GF-D8 (cell line): ENCODE measurements around the gene CPN1.

Experiments
- DNase-seq: peaks from one replicate; lab custom pipeline; 2025; lab: John Stamatoyannopoulos, UW

Gene CPN1

DNA sequence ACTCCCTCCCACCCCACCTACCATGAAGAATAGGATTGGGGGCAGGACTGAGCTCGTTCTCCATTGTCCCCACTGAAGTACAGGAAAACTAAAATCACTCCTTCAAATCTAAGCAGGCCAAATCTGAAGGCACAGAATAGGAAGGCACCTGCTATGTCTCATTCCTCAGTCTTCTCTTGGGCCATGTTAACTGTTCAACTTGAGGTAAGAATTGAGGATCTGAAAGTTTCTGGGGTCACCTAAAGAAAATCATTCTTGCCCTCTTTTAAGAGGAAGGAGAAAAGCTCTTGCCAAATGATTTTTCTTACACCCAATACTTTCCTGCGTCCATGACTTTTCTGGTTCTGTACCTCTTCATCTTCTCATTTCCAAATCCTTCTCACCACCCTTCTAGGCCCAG lies 4.9 kb downstream of the CPN1 start:
- no peak for DNase-seq

DNA sequence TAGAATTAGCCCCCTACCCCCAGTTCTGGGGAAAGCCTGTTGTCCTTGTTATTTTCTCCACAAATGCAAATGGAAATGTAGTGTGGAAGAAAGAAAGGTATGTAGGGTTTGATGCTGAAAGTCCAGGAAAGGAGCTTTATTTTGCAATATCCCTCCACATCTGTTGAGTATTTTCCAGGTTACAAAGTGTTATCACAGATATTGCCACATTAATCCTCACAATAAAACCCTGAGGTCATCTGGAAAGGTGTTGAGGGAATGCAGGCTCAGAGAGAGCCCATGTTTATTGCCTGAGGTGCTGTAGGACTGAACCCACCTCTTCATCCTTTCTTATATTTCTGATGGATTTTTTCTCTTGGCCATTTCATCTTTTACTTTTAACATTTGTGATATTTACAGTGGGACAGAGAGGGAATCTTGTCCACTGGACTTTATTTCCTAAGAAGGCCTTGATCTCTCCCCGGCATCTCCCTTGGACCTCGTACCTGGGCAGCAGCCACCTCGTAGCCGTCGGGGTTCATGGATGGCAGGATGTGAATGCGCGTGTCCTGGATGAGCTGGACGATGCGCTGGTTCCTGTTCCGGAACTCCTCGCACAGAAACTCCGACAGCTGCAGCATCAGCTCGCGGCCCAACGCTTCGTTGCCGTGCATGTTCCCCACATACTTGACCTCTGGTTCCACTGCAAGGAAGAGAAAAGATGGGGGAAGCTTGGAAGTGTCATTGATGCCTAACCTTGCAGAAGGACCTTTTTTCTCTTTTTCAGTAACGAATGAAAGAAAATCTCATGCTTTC lies 6.0 kb downstream of the CPN1 start:
- DNase-seq: no peak

GRCh38 chr10:100072514-100072913 lies 9.2 kb downstream of the CPN1 start:
- no peak for DNase-seq

DNA sequence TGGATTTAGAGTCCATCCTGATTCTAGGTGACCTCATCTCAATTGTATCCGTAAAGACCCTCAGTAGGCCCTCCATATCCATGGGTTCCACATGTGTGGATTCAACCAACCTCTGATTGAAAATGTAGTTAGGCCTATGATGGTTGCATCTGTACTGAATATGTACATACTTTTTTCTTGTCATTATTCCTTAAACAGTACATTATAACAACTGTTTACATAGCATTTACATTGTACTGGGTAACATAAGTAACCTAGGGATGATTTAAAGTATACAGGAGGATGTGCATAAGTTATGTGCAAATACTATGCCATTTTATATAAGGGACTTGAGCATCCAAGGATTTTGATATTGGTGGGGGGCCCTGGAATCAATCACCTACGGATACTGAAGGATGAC lies 10.1 kb downstream of the CPN1 start:
- DNase-seq: no peak

GRCh38 chr10:100067466-100067865 lies 14.2 kb downstream of the CPN1 start:
- no peak for DNase-seq

DNA sequence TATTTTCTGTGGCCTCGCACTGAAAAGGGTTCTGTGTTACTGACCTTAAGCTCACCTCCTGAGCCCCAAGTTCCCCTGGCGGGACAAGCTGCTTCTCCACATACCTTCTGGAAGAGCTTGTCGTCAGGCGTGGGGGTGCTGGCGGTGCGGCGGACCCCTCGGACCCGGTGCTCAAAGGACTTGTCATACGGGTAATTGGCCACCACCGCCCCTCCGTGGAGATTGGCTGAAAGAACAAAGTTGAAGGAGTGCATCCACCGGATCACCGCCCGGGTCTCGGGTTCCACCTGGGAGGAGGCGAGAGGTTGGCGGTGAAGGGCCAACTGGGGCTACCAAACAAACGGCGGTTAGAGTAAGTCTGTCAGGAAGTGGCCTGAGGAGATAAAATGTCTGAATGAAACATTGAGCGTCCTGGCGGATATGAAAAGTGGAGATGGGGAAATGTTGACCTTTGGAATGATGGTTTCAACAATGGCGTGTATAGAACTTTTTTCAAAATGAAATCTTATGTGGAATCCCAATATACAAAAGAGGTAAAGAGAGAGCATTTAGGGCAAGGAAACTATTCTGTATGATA lies 16.5 kb downstream of the CPN1 start:
- no peak for DNase-seq

GRCh38 chr10:100061401-100061800 lies 20.3 kb downstream of the CPN1 start:
- DNase-seq: no peak

DNA sequence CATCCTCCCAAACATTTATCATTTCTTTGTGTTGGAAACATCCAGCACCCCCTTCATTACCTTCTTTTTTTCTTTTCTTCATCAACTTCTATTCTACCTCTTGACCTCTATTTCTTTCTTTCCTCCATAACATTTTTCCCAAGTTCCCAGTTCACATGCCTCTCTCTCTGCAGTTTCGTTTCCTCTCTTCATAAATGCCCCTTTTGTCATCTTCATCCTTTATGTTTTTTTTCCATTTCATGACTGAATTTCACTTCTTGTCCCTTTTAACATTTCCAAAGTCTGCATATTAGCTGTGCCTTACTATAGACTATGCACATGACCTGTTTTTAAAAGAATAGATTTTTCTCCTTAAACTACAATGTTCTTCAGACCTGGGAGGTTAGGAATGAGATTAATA lies 23.7 kb downstream of the CPN1 start:
- DNase-seq: no peak

- no peak for DNase-seq
Observed at GRCh38 chr10:100053686-100054460, 27.8 kb downstream of the CPN1 start.

- DNase-seq: peak; percentile 2
Observed at GRCh38 chr10:100046021-100046486, 35.6 kb downstream of the CPN1 start.

DNA sequence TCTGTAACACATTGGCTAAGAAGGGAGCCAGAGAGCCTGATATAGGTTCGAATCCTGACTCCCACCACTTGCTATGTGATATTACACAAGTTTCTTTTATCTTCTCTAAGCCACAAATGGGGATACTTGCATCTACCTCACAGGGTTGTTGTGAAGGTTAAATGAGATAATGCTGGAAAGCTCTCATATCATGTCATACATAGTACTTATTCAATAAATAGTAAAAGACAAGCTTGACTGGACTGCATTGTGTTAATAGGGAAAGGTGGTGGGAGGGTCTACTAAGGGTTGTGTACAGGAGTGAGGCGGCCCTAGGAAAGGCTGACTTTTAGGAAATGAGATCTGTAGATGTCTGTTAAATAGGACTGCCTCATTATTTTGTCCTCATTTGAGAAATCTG lies 36.1 kb downstream of the CPN1 start:
- no peak for DNase-seq

GRCh38 chr10:100043796-100044195 lies 37.9 kb downstream of the CPN1 start:
- no peak for DNase-seq

DNA sequence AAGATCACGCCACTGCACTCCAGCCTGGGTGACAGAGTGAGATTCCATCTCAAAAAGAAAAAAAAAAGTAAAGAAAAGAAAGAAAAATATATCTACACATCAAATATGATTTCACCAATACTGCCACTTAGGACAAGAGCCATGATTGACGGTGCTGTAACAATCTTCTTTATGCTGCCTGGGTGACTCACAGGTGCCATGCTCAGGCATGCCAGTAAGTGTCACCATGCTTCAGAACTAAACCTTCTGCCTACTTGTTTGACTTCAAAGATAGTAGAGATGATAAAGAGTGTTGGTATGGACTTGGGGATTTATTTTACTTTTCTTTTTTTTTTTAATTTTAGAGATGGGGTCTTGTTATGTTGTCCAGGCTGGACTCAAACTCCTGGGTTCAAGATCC lies 38.3 kb downstream of the CPN1 start:
- no peak for DNase-seq

GRCh38 chr10:100041306-100042002 lies 40.2 kb downstream of the CPN1 start:
- DNase-seq: no peak

DNA sequence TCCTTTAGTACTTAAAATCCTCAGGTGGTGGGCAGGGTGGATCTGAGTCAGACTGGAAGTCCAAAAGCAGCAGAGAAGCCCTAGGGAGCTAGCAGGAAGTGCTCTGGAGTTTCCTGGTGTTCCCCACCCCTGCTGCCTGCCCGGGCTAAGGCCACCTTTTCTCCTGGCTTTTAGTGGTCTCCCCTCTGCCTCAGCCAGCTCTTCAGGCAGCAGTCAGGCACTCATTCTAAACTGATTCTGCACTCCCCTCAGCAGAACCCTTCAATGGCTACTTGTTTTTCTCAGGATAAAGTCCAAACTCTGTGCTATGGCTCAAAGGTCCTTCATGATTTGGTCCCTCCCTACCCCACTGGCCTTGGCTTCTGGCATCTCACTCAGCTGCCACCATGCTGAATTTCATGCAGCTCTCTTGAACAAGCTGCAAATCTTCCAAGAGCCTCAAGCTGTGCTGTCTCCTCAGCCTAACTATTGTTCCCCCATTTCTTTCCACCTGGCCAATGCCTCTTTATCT lies 43.1 kb downstream of the CPN1 start:
- no peak for DNase-seq

- no peak for DNase-seq
Observed at GRCh38 chr10:100037758-100038315, 43.8 kb downstream of the CPN1 start.

DNA sequence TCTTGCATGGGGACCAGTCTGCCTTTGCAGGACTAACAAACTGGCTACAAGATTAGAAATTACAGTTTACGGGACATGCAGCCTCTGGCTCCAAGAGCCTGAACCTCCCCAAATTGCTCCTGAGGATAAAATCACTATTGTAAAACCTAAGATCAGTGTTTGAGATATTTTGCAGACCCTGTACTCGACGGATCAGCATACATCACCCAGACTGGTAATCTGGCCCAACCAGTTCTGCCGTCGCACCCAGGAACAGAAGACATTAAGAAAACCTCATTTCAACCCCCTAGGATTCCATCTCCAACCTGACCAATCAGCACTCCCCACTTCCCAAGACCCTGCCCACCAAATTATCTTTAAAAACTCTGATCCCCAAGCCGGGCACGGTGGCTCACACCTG lies 44.8 kb downstream of the CPN1 start:
- DNase-seq: no peak

- no peak for DNase-seq
Observed at GRCh38 chr10:100033766-100034418, 47.8 kb downstream of the CPN1 start.

- DNase-seq: no peak
Observed at GRCh38 chr10:100027416-100027815, 54.3 kb downstream of the CPN1 start.

DNA sequence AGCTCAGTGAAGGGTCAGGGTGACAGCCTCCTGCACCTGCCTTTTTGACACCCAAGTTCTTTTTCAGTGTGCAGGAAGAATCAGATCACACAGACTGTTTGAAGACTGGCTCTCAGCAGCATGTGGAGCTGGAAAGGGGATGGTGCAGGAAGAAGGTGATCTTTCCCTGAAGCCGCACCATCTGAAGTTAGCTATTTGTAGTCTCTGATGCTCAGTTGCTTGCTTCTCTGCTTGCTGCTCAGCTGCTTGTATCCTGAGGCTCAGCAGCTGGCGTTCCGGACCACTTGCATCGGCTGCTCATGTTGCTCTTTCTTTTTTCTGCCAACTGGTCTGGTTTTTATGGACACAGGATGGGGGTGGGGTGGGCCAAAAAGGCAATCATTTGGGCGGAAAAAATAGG lies 56.1 kb downstream of the CPN1 start:
- no peak for DNase-seq

GRCh38 chr10:100024748-100025147 lies 56.9 kb downstream of the CPN1 start:
- DNase-seq: no peak
